ENCODE data around the gene HTT-AS.

GRCh38 chr4:3079694-3080123, 5.4 kb upstream of the HTT-AS start:
- TF ChIP-seq POLR2AphosphoS5 (IDR thresholded peaks at IDR 0.05; ENCODE audit: borderline replicate concordance, low read depth, low read length) (no peak), EZH2 (IDR thresholded peaks at IDR 0.05) (no peak), FOXP2 (optimal IDR thresholded peaks at IDR 0.05; ENCODE audit: control extremely low read depth, extremely low read length, insufficient read depth) (no peak)

Measured in SK-N-MC (cell line).